Measurements from ENCODE around the gene MOGAT1. TPM values are rescaled to one million over a fixed set of nuclear protein-coding genes. Genes with fewer than 3 reads are reported as not detected.

Gene MOGAT1
- total and polyA plus RNA-seq, 9 of the 15 experiments (the other 6 are each of a cell fraction or from before 2014, with no cell fraction given), result not detected

DNA sequence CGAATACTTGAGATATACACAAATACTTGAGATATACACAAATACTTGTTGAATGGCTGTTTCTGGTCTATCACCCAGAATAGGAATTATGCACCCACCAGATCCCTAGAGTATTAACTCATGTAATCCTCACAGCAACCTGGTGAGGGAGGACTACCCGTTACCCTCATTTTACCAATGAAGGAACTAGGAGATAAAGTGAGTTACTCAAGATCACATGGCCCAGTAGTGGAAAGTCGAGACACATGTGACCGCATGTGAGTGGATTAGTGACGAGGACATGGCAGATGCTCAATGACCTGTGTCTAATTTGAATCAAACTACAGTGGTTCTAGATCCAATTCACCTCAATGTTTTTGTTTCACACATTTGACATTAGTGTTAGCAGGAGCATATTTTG is 2.4 kb downstream of the MOGAT1 start (continued):
- no peak for TF ChIP-seq CREB1 (IDR thresholded peaks at IDR 0.05)
- no peak for TF ChIP-seq CREB1 (CRISPR knock-in tag; IDR thresholded peaks at IDR 0.05)
- TF ChIP-seq ZNF253 (CRISPR knock-in tag; conservative IDR thresholded peaks at IDR 0.05), result no peak

DNA sequence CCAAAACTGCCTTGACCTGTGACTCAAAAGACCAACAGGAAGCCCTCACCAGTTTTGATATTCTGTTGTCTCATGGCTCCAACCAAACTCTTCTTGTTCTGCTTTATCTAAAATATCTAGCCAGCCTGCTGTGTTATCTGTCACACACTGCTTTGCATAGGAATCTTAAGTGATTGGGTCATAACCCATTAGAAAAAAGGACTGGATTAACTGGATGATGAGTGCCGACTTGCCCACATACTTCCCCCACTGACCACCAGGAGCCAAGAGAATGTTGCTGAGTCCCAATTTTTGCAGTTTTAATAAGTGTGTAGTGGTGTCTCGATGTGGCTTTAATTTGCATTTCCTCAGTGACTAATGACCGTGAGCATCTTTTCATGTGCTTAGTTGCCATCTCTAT is 6.5 kb downstream of the MOGAT1 start:
- ATAC-seq (peak; percentile 41; the same call in 1 of the 3 replicates), FAIRE-seq (no peak), DNase-seq (ENCODE audit: extremely low read depth in 1 of 4, low spot score in 3 of 4) (no peak)
- BruUV-seq (replicated peaks), result no TSS peak
- no peaks in the 10 kb centered on the region for H3K9me3 ChIP-seq (replicated peaks; ENCODE audit: control insufficient read depth, insufficient read depth, low read depth, low read length)
- H3K9ac ChIP-seq (ENCODE audit: insufficient read depth in 1 of 2, low read depth in 2 of 2, low read length in 2 of 2), result no peak overlapping the region
- H3K36me3 ChIP-seq (ENCODE audit: control insufficient read depth, insufficient read depth, low read length), result no peaks in the 10 kb centered on the region
- no peak overlapping the region for H2AFZ ChIP-seq (ENCODE audit: low read depth, low read length)
- intact Hi-C loops (cut with micrococcal nuclease) (no loop called here), in situ Hi-C loops (cut with MboI) (no loop called here)
- H3K9me1 ChIP-seq (ENCODE audit: control insufficient read depth, insufficient read depth, low read length), result no peaks in the 10 kb centered on the region
- no peak overlapping the region for H3K4me3 ChIP-seq
- H3K4me1 ChIP-seq (replicated peaks in 1 of 2; ENCODE audit: control insufficient read depth in 2 of 2, insufficient read depth in 2 of 2, low read length in 2 of 2), result peaks cover 0 to 3% of the 10 kb centered on the region in 2 experiments; a peak in 2 of 5 replicates
- H4K20me1 ChIP-seq (replicated peaks; ENCODE audit: control insufficient read depth, insufficient read depth, low read length), result no peaks in the 10 kb centered on the region
- CTCF ChIA-PET (ENCODE audit: low intra/inter-chr PET ratio), result interaction anchor here (0.6 kb wide), 1 partner anchor 263 kb away, joined by 7 read pairs; no protein-coding TSS in a partner anchor
- no peak overlapping the region for H3K27ac ChIP-seq (ENCODE audit: extremely low read depth, low read depth, low read length)
- POLR2A ChIA-PET, result interaction anchor here (1.7 kb wide), 1 partner anchor 17 kb away, joined by 3 read pairs; no protein-coding TSS in a partner anchor
- no peaks in the 10 kb centered on the region for H3K79me2 ChIP-seq (ENCODE audit: control insufficient read depth, insufficient read depth, low read length)
- 7% methylated on average over 3 of the region's 3 CpGs for WGBS (ENCODE audit: insufficient coverage, low coverage, missing lambda C conversion rate)
- H3K4me2 ChIP-seq (ENCODE audit: insufficient read depth, low read length), result no peak overlapping the region
- H3K27me3 ChIP-seq (ENCODE audit: control insufficient read depth in 2 of 2, insufficient read depth in 2 of 2, low read length in 2 of 2), result peaks cover 0 to 10% of the 10 kb centered on the region in 2 experiments; a peak in 2 of 5 replicates
- TF ChIP-seq NFYB (IDR thresholded peaks at IDR 0.05; ENCODE audit: extremely low read depth, insufficient read length), result no peak
- peak; percentile 42; the same call in 1 of the 2 replicates for TF ChIP-seq TAL1 (IDR thresholded peaks at IDR 0.05)
- TF ChIP-seq ZNF592 (IDR thresholded peaks at IDR 0.05), result no peak
- TF ChIP-seq CEBPG (CRISPR knock-in tag; IDR thresholded peaks at IDR 0.05), result no peak
- TF ChIP-seq CEBPG (tag; conservative IDR thresholded peaks at IDR 0.05 in 1 of 2, IDR thresholded peaks at IDR 0.05 in 1 of 2), result no peak
- TF ChIP-seq TCF3 (CRISPR knock-in tag; IDR thresholded peaks at IDR 0.05), result no peak
- no peak for TF ChIP-seq CBX5 (IDR thresholded peaks at IDR 0.05; ENCODE audit: borderline replicate concordance, low read depth)
- TF ChIP-seq ILF3 (IDR thresholded peaks at IDR 0.05; ENCODE audit: borderline replicate concordance), result no peak
- no peak for TF ChIP-seq ZKSCAN1 (IDR thresholded peaks at IDR 0.05; ENCODE audit: low read depth, low read length)
- peak; percentile 47; the same call in 1 of the 2 replicates for TF ChIP-seq FOSL1 (tag; conservative IDR thresholded peaks at IDR 0.05)
- TF ChIP-seq, protein P1, sequence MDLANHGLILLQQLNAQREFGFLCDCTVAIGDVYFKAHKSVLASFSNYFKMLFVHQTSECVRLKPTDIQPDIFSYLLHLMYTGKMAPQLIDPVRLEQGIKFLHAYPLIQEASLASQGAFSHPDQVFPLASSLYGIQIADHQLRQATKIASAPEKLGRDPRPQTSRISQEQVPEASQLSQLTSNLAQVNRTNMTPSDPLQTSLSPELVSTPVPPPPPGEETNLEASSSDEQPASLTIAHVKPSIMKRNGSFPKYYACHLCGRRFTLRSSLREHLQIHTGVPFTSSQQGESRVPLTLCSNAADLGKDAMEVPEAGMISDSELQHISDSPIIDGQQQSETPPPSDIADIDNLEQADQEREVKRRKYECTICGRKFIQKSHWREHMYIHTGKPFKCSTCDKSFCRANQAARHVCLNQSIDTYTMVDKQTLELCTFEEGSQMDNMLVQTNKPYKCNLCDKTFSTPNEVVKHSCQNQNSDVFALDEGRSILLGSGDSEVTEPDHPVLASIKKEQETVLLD (IDR thresholded peaks at IDR 0.05), result no peak
